ENCODE measurements around the gene SIX3.

GRCh38 chr2:44936715-44937687 is 4.5 kb upstream of the SIX3 start:
- TF ChIP-seq ZNF274 (IDR thresholded peaks at IDR 0.05; ENCODE audit: low read depth, low read length) (no peak), SUZ12 (IDR thresholded peaks at IDR 0.05; ENCODE audit: extremely low read depth, insufficient read depth, insufficient read length) (no peak), YY1 (IDR thresholded peaks at IDR 0.05; ENCODE audit: insufficient read depth, insufficient read length) (no peak)

Data from NT2/D1 (cell line).